ENCODE results near the gene R3HDM1. TPM values are rescaled to one million over a fixed set of nuclear protein-coding genes. Genes with fewer than 3 reads are reported as not detected.

The R3HDM1 gene
- total RNA-seq, 3 donors from 2014 or later: 14.6 to 21.6 (median 17.7) TPM

GRCh38 chr2:135688978-135689377 is 157.7 kb downstream of the R3HDM1 start:
- H3K27me3 ChIP-seq: no peaks in the 10 kb centered on the region
- no peak for TF ChIP-seq CTCF (IDR thresholded peaks at IDR 0.05)
- TF ChIP-seq POLR2AphosphoS5 (IDR thresholded peaks at IDR 0.05): no peak
- no peak for TF ChIP-seq POLR2A (IDR thresholded peaks at IDR 0.05)
- intact Hi-C loops (cut with DNase I; ENCODE audit: low total_unique reads): no loop called here

GRCh38 chr2:135689679-135690078 is 158.4 kb downstream of the R3HDM1 start:
- intact Hi-C loops (cut with DNase I; ENCODE audit: low total_unique reads): no loop called here

More at GRCh38 chr2:135688978-135689377, 157.7 kb downstream of the R3HDM1 start:
- Histone ChIP-seq H3K36me3 (peaks cover 6% of the 10 kb centered on the region), H3K9me3 (no peaks in the 10 kb centered on the region), H3K4me3 (no peak overlapping the region), H3K4me1 (no peaks in the 10 kb centered on the region), H3K27ac (no peak overlapping the region)
- DNase-seq (ENCODE audit: low spot score in 2 of 2): no peak

GRCh38 chr2:135694711-135695110 is 163.4 kb downstream of the R3HDM1 start:
- no peaks in the 10 kb centered on the region for H3K27me3 ChIP-seq
- no peaks in the 10 kb centered on the region for H3K36me3 ChIP-seq
- no peak for TF ChIP-seq POLR2A (IDR thresholded peaks at IDR 0.05)
- no peak for TF ChIP-seq POLR2AphosphoS5 (IDR thresholded peaks at IDR 0.05)
- no peak for TF ChIP-seq CTCF (IDR thresholded peaks at IDR 0.05)
- no peak for DNase-seq (ENCODE audit: low spot score in 2 of 2)
- intact Hi-C loops (cut with DNase I; ENCODE audit: low total_unique reads): no loop called here
- no peaks in the 10 kb centered on the region for H3K9me3 ChIP-seq
- H3K4me3 ChIP-seq: no peak overlapping the region
- no peak overlapping the region for H3K27ac ChIP-seq
- no peaks in the 10 kb centered on the region for H3K4me1 ChIP-seq

More at GRCh38 chr2:135689679-135690078, 158.4 kb downstream of the R3HDM1 start:
- no peak overlapping the region for H3K27ac ChIP-seq
- H3K27me3 ChIP-seq: no peaks in the 10 kb centered on the region
- peaks cover 6% of the 10 kb centered on the region for H3K36me3 ChIP-seq
- no peaks in the 10 kb centered on the region for H3K4me1 ChIP-seq
- no peaks in the 10 kb centered on the region for H3K9me3 ChIP-seq
- no peak overlapping the region for H3K4me3 ChIP-seq
- no peak for DNase-seq (ENCODE audit: low spot score in 2 of 2)
- TF ChIP-seq CTCF (IDR thresholded peaks at IDR 0.05) (no peak), POLR2A (IDR thresholded peaks at IDR 0.05) (no peak), POLR2AphosphoS5 (IDR thresholded peaks at IDR 0.05) (no peak)

- no peak for TF ChIP-seq POLR2A (IDR thresholded peaks at IDR 0.05)
- TF ChIP-seq POLR2AphosphoS5 (IDR thresholded peaks at IDR 0.05): no peak
- no peak for TF ChIP-seq CTCF (IDR thresholded peaks at IDR 0.05)
- no peaks in the 10 kb centered on the region for H3K36me3 ChIP-seq
- no peaks in the 10 kb centered on the region for H3K4me1 ChIP-seq
- no peak for DNase-seq (ENCODE audit: low spot score in 2 of 2)
- no peaks in the 10 kb centered on the region for H3K9me3 ChIP-seq
- H3K27ac ChIP-seq: no peak overlapping the region
- H3K4me3 ChIP-seq: no peak overlapping the region
- no peaks in the 10 kb centered on the region for H3K27me3 ChIP-seq
- intact Hi-C loops (cut with DNase I; ENCODE audit: low total_unique reads): no loop called here
Measured at GRCh38 chr2:135698838-135699237, 167.6 kb downstream of the R3HDM1 start.

GRCh38 chr2:135701442-135701841 is 170.2 kb downstream of the R3HDM1 start:
- H3K4me1 ChIP-seq: no peaks in the 10 kb centered on the region
- H3K27ac ChIP-seq: no peak overlapping the region
- H3K27me3 ChIP-seq: no peaks in the 10 kb centered on the region
- intact Hi-C loops (cut with DNase I; ENCODE audit: low total_unique reads): no loop called here
- no peak overlapping the region for H3K4me3 ChIP-seq
- no peak for TF ChIP-seq POLR2AphosphoS5 (IDR thresholded peaks at IDR 0.05)
- no peak for TF ChIP-seq CTCF (IDR thresholded peaks at IDR 0.05)
- no peak for TF ChIP-seq POLR2A (IDR thresholded peaks at IDR 0.05)
- H3K36me3 ChIP-seq: no peaks in the 10 kb centered on the region
- no peak for DNase-seq (ENCODE audit: low spot score in 2 of 2)
- H3K9me3 ChIP-seq: no peaks in the 10 kb centered on the region
